GM23338 (cell line): Measurements from ENCODE around the gene KDM4C. TPM values are rescaled to one million over a fixed set of nuclear protein-coding genes. Genes with fewer than 3 reads are reported as not detected.

Experiments
- ATAC-seq: fragments of 200-7000 bp; cut with Tn5 transposase; 3 replicates; pipeline ENCODE4 v1.9.1; 2020
- DNase-seq: peaks from one replicate; pipeline ENCODE4 v3.0.0-alpha.2; 2015; ENCODE audit warnings: low spot score
- H2AFZ ChIP-seq: fragments of 200-600 bp; sonication (generic); 2 replicates; pipeline ENCODE4 v1.8.0; 2016; ENCODE audit warnings: antibody characterized with exemption, mild to moderate bottlenecking, moderate library complexity
- H3F3A ChIP-seq: fragments of 200-600 bp; sonication (generic); replicated peaks from 2 replicates; pipeline ENCODE4 v1.8.0; 2017; ENCODE audit warnings: antibody characterized with exemption, mixed run types, low read depth
- H3K27ac ChIP-seq: fragments of 200-600 bp; sonication (generic); 2 replicates; pipeline ENCODE4 v1.6.1; 2016; ENCODE audit warnings: low read depth
- H3K27me3 ChIP-seq: fragments of 200-600 bp; sonication (generic); 2 replicates; pipeline ENCODE4 v1.8.0; 2016; ENCODE audit warnings: mild to moderate bottlenecking, mixed run types, moderate library complexity; ENCODE audit not compliant: insufficient read depth
- H3K36me3 ChIP-seq: fragments of 200-600 bp; sonication (generic); 2 replicates; pipeline ENCODE4 v1.8.0; 2016; ENCODE audit warnings: mild to moderate bottlenecking; ENCODE audit not compliant: insufficient read depth
- H3K4me1 ChIP-seq: fragments of 200-600 bp; sonication (generic); 2 replicates; pipeline ENCODE4 v1.8.0; 2016; ENCODE audit warnings: mild to moderate bottlenecking, moderate library complexity; ENCODE audit not compliant: insufficient read depth
- H3K4me2 ChIP-seq: fragments of 200-600 bp; sonication (generic); 2 replicates; pipeline ENCODE4 v1.7.1; 2017; ENCODE audit warnings: mixed run types
- H3K4me3 ChIP-seq: fragments of 200-600 bp; sonication (generic); 2 replicates; pipeline ENCODE4 v1.6.1; 2016; ENCODE audit warnings: mixed run types
- H3K79me2 ChIP-seq: fragments of 200-600 bp; sonication (generic); replicated peaks from 2 replicates; pipeline ENCODE4 v1.8.0; 2017; ENCODE audit warnings: mild to moderate bottlenecking; ENCODE audit not compliant: insufficient read depth
- H3K9me2 ChIP-seq: fragments of 200-600 bp; sonication (generic); 2 replicates; pipeline ENCODE4 v1.8.0; 2017; ENCODE audit not compliant: insufficient read depth
- H4K20me1 ChIP-seq: fragments of 200-600 bp; sonication (generic); replicated peaks from 2 replicates; pipeline ENCODE4 v1.8.0; 2017; ENCODE audit warnings: mild to moderate bottlenecking; ENCODE audit not compliant: insufficient read depth
- H3K27ac Mint-ChIP-seq: 2 replicates; pipeline ENCODE4 v1.8.0; 2020; ENCODE audit warnings: inconsistent platforms, mild to moderate bottlenecking, moderate library complexity, mixed read lengths
- H3K27me3 Mint-ChIP-seq: 3 replicates; pipeline ENCODE4 v1.8.0; 2022; ENCODE audit warnings: low read depth, mild to moderate bottlenecking, moderate library complexity, mixed read lengths, inconsistent platforms; ENCODE audit not compliant: insufficient read depth, poor library complexity
- H3K36me3 Mint-ChIP-seq: 3 replicates; pipeline ENCODE4 v1.8.0; 2021; ENCODE audit warnings: low read depth, mild to moderate bottlenecking, inconsistent platforms, moderate library complexity, mixed read lengths
- H3K4me1 Mint-ChIP-seq: 3 replicates; pipeline ENCODE4 v1.8.0; 2020; ENCODE audit warnings: mild to moderate bottlenecking, inconsistent platforms, mixed read lengths
- H3K4me3 Mint-ChIP-seq: 3 replicates; pipeline ENCODE4 v1.8.0; 2021; ENCODE audit warnings: moderate library complexity, mild to moderate bottlenecking, inconsistent platforms, mixed read lengths
- H3K9me3 Mint-ChIP-seq: 3 replicates; pipeline ENCODE4 v1.8.0; 2020; ENCODE audit warnings: moderate library complexity, mild to moderate bottlenecking, inconsistent platforms, mixed read lengths
- CREB1 ChIP-seq: fragments of 250-450 bp; sonication (Bioruptor Pico); IDR thresholded peaks from 2 replicates; pipeline ENCODE4 v1.5.0; 2020; ENCODE audit warnings: low read depth, mild to moderate bottlenecking, moderate library complexity
- EZH2 ChIP-seq: fragments of 200-600 bp; sonication (generic); IDR thresholded peaks from one replicate; pipeline ENCODE4 v1.8.0; 2017; ENCODE audit warnings: antibody characterized with exemption, mild to moderate bottlenecking, low read depth; ENCODE audit not compliant: unreplicated experiment
- EZH2phosphoT487 ChIP-seq: fragments of 200-600 bp; sonication (generic); IDR thresholded peaks from one replicate; pipeline ENCODE4 v1.8.1; 2018; ENCODE audit warnings: antibody characterized with exemption; ENCODE audit not compliant: unreplicated experiment
- JUNB ChIP-seq: IDR thresholded peaks from one replicate; pipeline ENCODE4 v1.6.1; 2016; ENCODE audit warnings: antibody characterized with exemption; ENCODE audit not compliant: unreplicated experiment
- NANOG ChIP-seq: IDR thresholded peaks from 2 replicates; pipeline ENCODE4 v1.6.1; 2016; ENCODE audit warnings: antibody characterized with exemption, borderline replicate concordance
- POLR2AphosphoS5 ChIP-seq: IDR thresholded peaks from 2 replicates; pipeline ENCODE4 v1.6.1; 2016; ENCODE audit warnings: antibody characterized with exemption, low read depth
- REST ChIP-seq: IDR thresholded peaks from one replicate; pipeline ENCODE4 v1.6.1; 2018; ENCODE audit warnings: antibody characterized with exemption; ENCODE audit not compliant: unreplicated experiment
- STAT1 ChIP-seq: IDR thresholded peaks from one replicate; pipeline ENCODE4 v1.6.1; 2016; ENCODE audit warnings: antibody characterized with exemption; ENCODE audit not compliant: unreplicated experiment
- ZNF114 ChIP-seq: fragments of 250-450 bp; sonication (Bioruptor Pico); IDR thresholded peaks from 2 replicates; pipeline ENCODE4 v1.5.0; 2020; ENCODE audit warnings: mild to moderate bottlenecking, moderate library complexity
- ZNF331 ChIP-seq: fragments of 250-450 bp; sonication (Bioruptor Pico); IDR thresholded peaks from 2 replicates; pipeline ENCODE4 v1.5.0; 2020; ENCODE audit warnings: low read depth, mild to moderate bottlenecking, moderate library complexity
- polyA plus RNA-seq: library from polyadenylated mRNA; unstranded; fragments of >200 nt; fragmentation: Nextera tagmentation; extraction: Ambion mirVana; gene quantifications from 2 replicates; pipeline ENCODE4 v1.2.1, GENCODE V29; 2016
- total RNA-seq: library from RNA; depleted of rRNA; stranded (reverse); fragments of >200 nt; shearing (Covaris generic); gene quantifications from 2 replicates; pipeline ENCODE4 v1.2.3, GENCODE V29; 2014
- TF ChIP-seq, protein P1 (sequence below), 2 experiments: fragments of 200-600 bp in 1 of 2; sonication (generic) in 1 of 2; conservative IDR thresholded peaks; 2 replicates each; pipeline versions ENCODE4 v1.5.1 to v1.6.1; 2016 to 2017; ENCODE audit warnings: antibody characterized with exemption in 2 of 2, low read depth in 2 of 2, mild to moderate bottlenecking in 2 of 2, moderate library complexity in 1 of 2

The KDM4C gene
- total and polyA plus RNA-seq, 2 experiments from 2014 or later: 12.0 to 43.8 TPM

- H3K4me3 ChIP-seq: no peak overlapping the region
- peaks cover 2% of the 10 kb centered on the region for H4K20me1 ChIP-seq
- no peak overlapping the region for H3K4me2 ChIP-seq
- peaks cover 10% of the 10 kb centered on the region; the same call in 1 of the 2 replicates for H3K79me2 ChIP-seq
- Mint-ChIP-seq H3K27me3 (peaks cover 2% of the 10 kb centered on the region), H3K36me3 (no peaks in the 10 kb centered on the region), H3K4me3 (no peak overlapping the region), H3K9me3 (no peaks in the 10 kb centered on the region), H3K4me1 (peaks cover 9% of the 10 kb centered on the region), H3K27ac (no peak overlapping the region)
- no peak overlapping the region for H3K27ac ChIP-seq
- TF ChIP-seq EZH2: no peak
- no peak for TF ChIP-seq NANOG
- no peak for TF ChIP-seq CREB1
- TF ChIP-seq STAT1: no peak
- TF ChIP-seq JUNB: no peak
- no peak for TF ChIP-seq POLR2AphosphoS5
- TF ChIP-seq EZH2phosphoT487: no peak
- TF ChIP-seq, protein P1, sequence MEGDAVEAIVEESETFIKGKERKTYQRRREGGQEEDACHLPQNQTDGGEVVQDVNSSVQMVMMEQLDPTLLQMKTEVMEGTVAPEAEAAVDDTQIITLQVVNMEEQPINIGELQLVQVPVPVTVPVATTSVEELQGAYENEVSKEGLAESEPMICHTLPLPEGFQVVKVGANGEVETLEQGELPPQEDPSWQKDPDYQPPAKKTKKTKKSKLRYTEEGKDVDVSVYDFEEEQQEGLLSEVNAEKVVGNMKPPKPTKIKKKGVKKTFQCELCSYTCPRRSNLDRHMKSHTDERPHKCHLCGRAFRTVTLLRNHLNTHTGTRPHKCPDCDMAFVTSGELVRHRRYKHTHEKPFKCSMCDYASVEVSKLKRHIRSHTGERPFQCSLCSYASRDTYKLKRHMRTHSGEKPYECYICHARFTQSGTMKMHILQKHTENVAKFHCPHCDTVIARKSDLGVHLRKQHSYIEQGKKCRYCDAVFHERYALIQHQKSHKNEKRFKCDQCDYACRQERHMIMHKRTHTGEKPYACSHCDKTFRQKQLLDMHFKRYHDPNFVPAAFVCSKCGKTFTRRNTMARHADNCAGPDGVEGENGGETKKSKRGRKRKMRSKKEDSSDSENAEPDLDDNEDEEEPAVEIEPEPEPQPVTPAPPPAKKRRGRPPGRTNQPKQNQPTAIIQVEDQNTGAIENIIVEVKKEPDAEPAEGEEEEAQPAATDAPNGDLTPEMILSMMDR (conservative IDR thresholded peaks at IDR 0.05; ENCODE audit: low read depth in 2 of 2): no peak
- no peak for TF ChIP-seq REST
- no peak for TF ChIP-seq ZNF114 (CRISPR knock-in tag)
- no peak for TF ChIP-seq ZNF331 (CRISPR knock-in tag)
- H3K9me2 ChIP-seq: 0 out of 2 replicates have a peak, but pooled peaks cover 3% of the 10 kb centered on the region
- DNase-seq: no peak
- H3F3A ChIP-seq: no peaks in the 10 kb centered on the region
- 0 out of 2 replicates have a peak, but pooled peaks cover 3% of the 10 kb centered on the region for H3K4me1 ChIP-seq
- H3K27me3 ChIP-seq: no peaks in the 10 kb centered on the region
- H3K36me3 ChIP-seq: no peaks in the 10 kb centered on the region
- no peak overlapping the region for H2AFZ ChIP-seq
- ATAC-seq: no peak
Observed at GRCh38 chr9:6921315-6921714, 163.5 kb downstream of the KDM4C start.

- DNase-seq (no peak), ATAC-seq (no peak)
- H3K36me3 Mint-ChIP-seq: no peaks in the 10 kb centered on the region
- Histone ChIP-seq H3F3A (no peaks in the 10 kb centered on the region), H3K9me2 (0 out of 2 replicates have a peak, but pooled peaks cover 3% of the 10 kb centered on the region), H2AFZ (no peak overlapping the region), H3K36me3 (no peaks in the 10 kb centered on the region), H4K20me1 (peaks cover 2% of the 10 kb centered on the region), H3K4me1 (0 out of 2 replicates have a peak, but pooled peaks cover 3% of the 10 kb centered on the region), H3K4me2 (no peak overlapping the region), H3K79me2 (peaks cover 10% of the 10 kb centered on the region), H3K4me3 (no peak overlapping the region), H3K27me3 (no peaks in the 10 kb centered on the region), H3K27ac (no peak overlapping the region)
- no peaks in the 10 kb centered on the region for H3K9me3 Mint-ChIP-seq
- H3K27ac Mint-ChIP-seq: peak overlapping the region; percentile 41; the same call in 1 of the 2 replicates
- H3K4me3 Mint-ChIP-seq: no peak overlapping the region
- peaks cover 12% of the 10 kb centered on the region for H3K4me1 Mint-ChIP-seq
- peaks cover 2% of the 10 kb centered on the region for H3K27me3 Mint-ChIP-seq
- TF ChIP-seq REST: no peak
- TF ChIP-seq JUNB: no peak
Observed at GRCh38 chr9:6922124-6922676, 164.4 kb downstream of the KDM4C start.
